Hepatocyte (in vitro differentiated cells): ENCODE data around the gene PPIA. TPM values are rescaled to one million over a fixed set of nuclear protein-coding genes. Genes with fewer than 3 reads are reported as not detected.

Source experiments
- DNase-seq: peaks from one replicate; pipeline ENCODE4 v3.0.0-alpha.2; 2016; ENCODE audit warnings: low spot score
- H2AFZ ChIP-seq: fragments of 200-600 bp; sonication (generic); 2 replicates; pipeline ENCODE4 v1.6.0; 2016; ENCODE audit warnings: antibody characterized with exemption, mild to moderate bottlenecking
- H3K27ac ChIP-seq: fragments of 200-600 bp; sonication (generic); 2 replicates; pipeline ENCODE4 v1.5.1; 2016; ENCODE audit warnings: mild to moderate bottlenecking
- H3K27me3 ChIP-seq: fragments of 200-600 bp; sonication (generic); 2 replicates; pipeline ENCODE4 v1.6.1; 2016
- H3K36me3 ChIP-seq: fragments of 200-600 bp; sonication (generic); replicated peaks from 2 replicates; pipeline ENCODE4 v1.5.1; 2016; ENCODE audit warnings: low read depth; ENCODE audit not compliant: insufficient read depth
- H3K4me1 ChIP-seq: fragments of 200-600 bp; sonication (generic); 2 replicates; pipeline ENCODE4 v1.5.1; 2016; ENCODE audit warnings: mild to moderate bottlenecking, moderate library complexity; ENCODE audit not compliant: insufficient read depth
- H3K4me2 ChIP-seq: fragments of 200-600 bp; sonication (generic); 2 replicates; pipeline ENCODE4 v1.6.0; 2016
- H3K4me3 ChIP-seq: fragments of 200-600 bp; sonication (generic); 2 replicates; pipeline ENCODE4 v1.5.1; 2016; ENCODE audit warnings: mild to moderate bottlenecking
- H3K79me2 ChIP-seq: fragments of 200-600 bp; sonication (generic); 2 replicates; pipeline ENCODE4 v1.6.0; 2017; ENCODE audit warnings: mild to moderate bottlenecking
- H3K9me2 ChIP-seq: fragments of 200-600 bp; sonication (generic); replicated peaks from 2 replicates; pipeline ENCODE4 v1.6.0; 2017; ENCODE audit warnings: mild to moderate bottlenecking; ENCODE audit not compliant: insufficient read depth
- H3K9me3 ChIP-seq: fragments of 200-600 bp; sonication (generic); 2 replicates; pipeline ENCODE4 v1.5.1; 2016; ENCODE audit warnings: low read depth, mild to moderate bottlenecking
- H4K20me1 ChIP-seq: fragments of 200-600 bp; sonication (generic); 2 replicates; pipeline ENCODE4 v1.6.0; 2016; ENCODE audit warnings: mild to moderate bottlenecking; ENCODE audit not compliant: insufficient read depth, poor library complexity, severe bottlenecking
- EZH2 ChIP-seq: fragments of 200-600 bp; sonication (generic); IDR thresholded peaks from 2 replicates; pipeline ENCODE4 v1.6.1; 2016; ENCODE audit warnings: antibody characterized with exemption, mild to moderate bottlenecking, borderline replicate concordance
- EZH2phosphoT487 ChIP-seq: fragments of 200-600 bp; sonication (generic); IDR thresholded peaks from one replicate; pipeline ENCODE4 v1.6.1; 2018; ENCODE audit warnings: antibody characterized with exemption, mild to moderate bottlenecking, low read depth, moderate library complexity; ENCODE audit not compliant: unreplicated experiment, severe bottlenecking
- WGBS: methylation state at CpG from one replicate; pipeline ENCODE4 v1.1.6; 2016; ENCODE audit warnings: low lambda C conversion rate; ENCODE audit errors: missing lambda C conversion rate; 5-methylcytosine and 5-hydroxymethylcytosine counted together
- polyA plus RNA-seq: library from polyadenylated mRNA; unstranded; fragments of >200 nt; fragmentation: Nextera tagmentation; extraction: Ambion mirVana; gene quantifications from 2 replicates; pipeline ENCODE4 v1.2.1, GENCODE V29; 2016
- total RNA-seq: library from RNA; depleted of rRNA; stranded (reverse); fragments of >200 nt; gene quantifications from 2 replicates; pipeline ENCODE4 v1.2.3, GENCODE V29; 2014
- TF ChIP-seq, protein P1 (sequence below): fragments of 200-600 bp; sonication (generic); IDR thresholded peaks from 2 replicates; pipeline ENCODE4 v1.5.1; 2016; ENCODE audit warnings: antibody characterized with exemption, mild to moderate bottlenecking; ENCODE audit not compliant: poor library complexity

Gene PPIA
- total and polyA plus RNA-seq, 2 experiments from 2014 or later: 2,123 to 2,189 TPM

DNA sequence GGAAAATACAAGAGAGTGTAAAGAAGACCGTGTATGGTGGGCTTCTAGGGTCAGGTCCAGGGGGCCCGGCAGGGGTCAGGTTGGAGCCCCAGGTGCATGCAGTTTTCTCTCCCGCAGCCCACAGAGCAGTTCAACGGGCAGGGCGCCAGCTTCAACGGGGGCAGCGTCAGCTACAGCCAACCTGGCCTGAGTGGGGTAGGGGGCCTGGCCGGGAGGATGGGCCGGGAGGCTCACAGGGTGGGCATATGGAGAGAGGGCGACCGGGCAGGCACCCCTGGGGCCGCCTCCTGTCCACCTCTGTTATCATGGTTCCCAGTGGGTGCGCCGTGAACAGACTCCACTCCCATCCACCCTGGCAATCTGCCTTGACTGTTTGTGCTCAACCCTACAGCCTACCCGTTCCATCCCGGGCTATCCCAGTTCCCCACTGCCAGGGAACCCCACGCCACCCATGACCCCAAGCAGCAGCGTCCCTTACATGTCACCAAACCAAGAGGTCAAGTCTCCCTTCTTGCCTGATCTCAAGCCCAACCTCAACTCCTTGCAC lies 36.4 kb upstream of the PPIA start:
- Histone ChIP-seq H4K20me1 (peaks cover 2% of the 10 kb centered on the region), H3K9me3 (no peaks in the 10 kb centered on the region), H3K79me2 (peaks cover 12% of the 10 kb centered on the region), H3K4me2 (no peak overlapping the region), H3K36me3 (no peaks in the 10 kb centered on the region), H3K27ac (no peak overlapping the region), H3K4me1 (no peaks in the 10 kb centered on the region), H3K4me3 (no peak overlapping the region), H3K27me3 (no peaks in the 10 kb centered on the region), H2AFZ (no peak overlapping the region), H3K9me2 (no peaks in the 10 kb centered on the region)
- TF ChIP-seq EZH2phosphoT487 (no peak), EZH2 (no peak)
- TF ChIP-seq, protein P1, sequence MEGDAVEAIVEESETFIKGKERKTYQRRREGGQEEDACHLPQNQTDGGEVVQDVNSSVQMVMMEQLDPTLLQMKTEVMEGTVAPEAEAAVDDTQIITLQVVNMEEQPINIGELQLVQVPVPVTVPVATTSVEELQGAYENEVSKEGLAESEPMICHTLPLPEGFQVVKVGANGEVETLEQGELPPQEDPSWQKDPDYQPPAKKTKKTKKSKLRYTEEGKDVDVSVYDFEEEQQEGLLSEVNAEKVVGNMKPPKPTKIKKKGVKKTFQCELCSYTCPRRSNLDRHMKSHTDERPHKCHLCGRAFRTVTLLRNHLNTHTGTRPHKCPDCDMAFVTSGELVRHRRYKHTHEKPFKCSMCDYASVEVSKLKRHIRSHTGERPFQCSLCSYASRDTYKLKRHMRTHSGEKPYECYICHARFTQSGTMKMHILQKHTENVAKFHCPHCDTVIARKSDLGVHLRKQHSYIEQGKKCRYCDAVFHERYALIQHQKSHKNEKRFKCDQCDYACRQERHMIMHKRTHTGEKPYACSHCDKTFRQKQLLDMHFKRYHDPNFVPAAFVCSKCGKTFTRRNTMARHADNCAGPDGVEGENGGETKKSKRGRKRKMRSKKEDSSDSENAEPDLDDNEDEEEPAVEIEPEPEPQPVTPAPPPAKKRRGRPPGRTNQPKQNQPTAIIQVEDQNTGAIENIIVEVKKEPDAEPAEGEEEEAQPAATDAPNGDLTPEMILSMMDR: no peak
- 95% methylated on average over 11 of the region's 18 CpGs for WGBS
- no peak for DNase-seq

GRCh38 chr7:44761207-44762161 lies 35.0 kb upstream of the PPIA start:
- DNase-seq: no peak
- H4K20me1 ChIP-seq: no peaks in the 10 kb centered on the region
- H3K4me1 ChIP-seq: no peaks in the 10 kb centered on the region
- no peak overlapping the region for H3K4me2 ChIP-seq
- H3K9me2 ChIP-seq: no peaks in the 10 kb centered on the region
- TF ChIP-seq EZH2phosphoT487: no peak
- no peak for TF ChIP-seq EZH2
- TF ChIP-seq, protein P1: no peak
- no peaks in the 10 kb centered on the region for H3K36me3 ChIP-seq
- no peaks in the 10 kb centered on the region for H3K79me2 ChIP-seq
- H3K4me3 ChIP-seq: no peak overlapping the region
- H3K27ac ChIP-seq: no peak overlapping the region
- no peaks in the 10 kb centered on the region for H3K9me3 ChIP-seq
- WGBS: 97% methylated on average over 35 of the region's 48 CpGs
- H3K27me3 ChIP-seq: no peaks in the 10 kb centered on the region
- H2AFZ ChIP-seq: no peak overlapping the region

DNA sequence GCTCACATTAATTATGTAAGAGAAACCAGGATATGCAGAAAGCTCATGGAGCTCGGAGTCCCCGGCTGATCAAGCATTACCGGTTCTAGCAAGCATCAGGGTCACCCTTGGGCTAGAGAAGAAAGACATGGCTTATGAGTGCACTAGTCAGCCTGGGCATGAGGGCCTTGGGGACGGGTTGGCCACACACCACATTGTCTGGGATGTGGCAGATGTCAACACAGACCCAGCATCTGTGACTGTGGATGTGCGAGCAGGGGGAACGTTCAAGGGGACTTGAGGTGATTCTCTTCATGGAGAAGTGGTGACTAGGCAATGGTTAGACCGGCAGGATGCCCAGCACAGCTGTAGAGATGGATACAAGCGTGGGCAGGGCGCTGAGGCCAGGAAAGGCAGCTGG lies 34.2 kb upstream of the PPIA start:
- H3K36me3 ChIP-seq: no peaks in the 10 kb centered on the region

More for the DNA sequence above, 34.2 kb upstream of the PPIA start:
- Histone ChIP-seq H3K4me2 (no peak overlapping the region), H3K4me1 (peaks cover 3% of the 10 kb centered on the region), H2AFZ (no peak overlapping the region), H3K27me3 (no peaks in the 10 kb centered on the region), H3K79me2 (no peaks in the 10 kb centered on the region), H3K9me3 (no peaks in the 10 kb centered on the region), H3K27ac (no peak overlapping the region), H3K9me2 (no peaks in the 10 kb centered on the region), H4K20me1 (no peaks in the 10 kb centered on the region), H3K4me3 (no peak overlapping the region)
- DNase-seq: no peak
- TF ChIP-seq EZH2phosphoT487 (no peak), EZH2 (no peak)
- TF ChIP-seq, protein P1: no peak
- 94% methylated on average over 9 of the region's 9 CpGs for WGBS
